Mucosa of descending colon (tissue), 3 donors: ENCODE measurements around the gene DENND1A. TPM values are rescaled to one million over a fixed set of nuclear protein-coding genes. Genes with fewer than 3 reads are reported as not detected.

Experiments used
- ATAC-seq: fragments of 200-7000 bp; cut with Tn5 transposase; one replicate; pipeline ENCODE4 v1.9.1; 2020; ENCODE audit warnings: mild to moderate bottlenecking, moderate library complexity
- DNase-seq, 3 donors: peaks; one replicate each; pipeline ENCODE4 v3.0.0-alpha.2; 2020
- H3K36me3 ChIP-seq: fragments of 200-600 bp; one replicate; pipeline ENCODE4 v1.8.0; 2021; ENCODE audit warnings: low read depth, mild to moderate bottlenecking
- H3K4me1 ChIP-seq: fragments of 200-600 bp; one replicate; pipeline ENCODE4 v1.8.0; 2021; ENCODE audit warnings: low read depth, mild to moderate bottlenecking
- H3K4me3 ChIP-seq: fragments of 200-600 bp; one replicate; pipeline ENCODE4 v1.8.0; 2021; ENCODE audit warnings: mild to moderate bottlenecking
- H3K9me3 ChIP-seq: fragments of 200-600 bp; one replicate; pipeline ENCODE4 v1.8.0; 2021; ENCODE audit warnings: mild to moderate bottlenecking
- intact Hi-C, 2 donors: fragments of 100-400 bp; cut with DNase I in 1 of 2; cut with micrococcal nuclease in 1 of 2; formaldehyde crosslinking; loops; one replicate each; pipeline versions ENCODE4 v1.11.0 to v1.11.1; 2022; cut with DNase I, micrococcal nuclease
- total RNA-seq, 3 donors: library from RNA; stranded (reverse); fragmentation: NEBNext Ultra II Directional in 2 of 3; extraction: Animal tissue kit (Norgen Biotek cat#: 25700) in 2 of 3; gene quantifications; one replicate each; pipeline versions ENCODE4 v1.2.1 to v1.2.4, GENCODE V29; 2021 to 2023
- TF ChIP-seq, protein P1 (sequence below): fragments of 200-600 bp; IDR thresholded peaks from one replicate; pipeline ENCODE4 v1.8.0; 2022; ENCODE audit warnings: antibody characterized with exemption, mild to moderate bottlenecking
- donor health status: DM: no; HTN: no; CAD: no; lungs with moderate emphysema.
- donor health status: DM: no; HTN: no; CAD: no.
- donor health status: DM: no; HTN: yes; CAD: no.

Gene DENND1A
- total RNA-seq, 3 donors from 2014 or later, result 32.8 to 50.0 (median 35.1) TPM

- Histone ChIP-seq H3K4me3 (no peak overlapping the region), H3K36me3 (no peaks in the 10 kb centered on the region), H3K9me3 (no peaks in the 10 kb centered on the region), H3K4me1 (peaks cover 21% of the 10 kb centered on the region)
- intact Hi-C loops, result no loop called here
- no peak for ATAC-seq
- TF ChIP-seq, protein P1, sequence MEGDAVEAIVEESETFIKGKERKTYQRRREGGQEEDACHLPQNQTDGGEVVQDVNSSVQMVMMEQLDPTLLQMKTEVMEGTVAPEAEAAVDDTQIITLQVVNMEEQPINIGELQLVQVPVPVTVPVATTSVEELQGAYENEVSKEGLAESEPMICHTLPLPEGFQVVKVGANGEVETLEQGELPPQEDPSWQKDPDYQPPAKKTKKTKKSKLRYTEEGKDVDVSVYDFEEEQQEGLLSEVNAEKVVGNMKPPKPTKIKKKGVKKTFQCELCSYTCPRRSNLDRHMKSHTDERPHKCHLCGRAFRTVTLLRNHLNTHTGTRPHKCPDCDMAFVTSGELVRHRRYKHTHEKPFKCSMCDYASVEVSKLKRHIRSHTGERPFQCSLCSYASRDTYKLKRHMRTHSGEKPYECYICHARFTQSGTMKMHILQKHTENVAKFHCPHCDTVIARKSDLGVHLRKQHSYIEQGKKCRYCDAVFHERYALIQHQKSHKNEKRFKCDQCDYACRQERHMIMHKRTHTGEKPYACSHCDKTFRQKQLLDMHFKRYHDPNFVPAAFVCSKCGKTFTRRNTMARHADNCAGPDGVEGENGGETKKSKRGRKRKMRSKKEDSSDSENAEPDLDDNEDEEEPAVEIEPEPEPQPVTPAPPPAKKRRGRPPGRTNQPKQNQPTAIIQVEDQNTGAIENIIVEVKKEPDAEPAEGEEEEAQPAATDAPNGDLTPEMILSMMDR, result no peak
- no peak for DNase-seq
Observed at GRCh38 chr9:123371228-123371584, 558.7 kb downstream of the DENND1A start.

- no peaks in the 10 kb centered on the region for H3K9me3 ChIP-seq
- no peak for DNase-seq
- no peaks in the 10 kb centered on the region for H3K36me3 ChIP-seq
- no peak overlapping the region for H3K4me3 ChIP-seq
- intact Hi-C loops, result no loop called here
- TF ChIP-seq, protein P1, result no peak
- ATAC-seq, result no peak
- H3K4me1 ChIP-seq, result peaks cover 16% of the 10 kb centered on the region
Observed at GRCh38 chr9:123370526-123371227, 559.2 kb downstream of the DENND1A start.

DNA sequence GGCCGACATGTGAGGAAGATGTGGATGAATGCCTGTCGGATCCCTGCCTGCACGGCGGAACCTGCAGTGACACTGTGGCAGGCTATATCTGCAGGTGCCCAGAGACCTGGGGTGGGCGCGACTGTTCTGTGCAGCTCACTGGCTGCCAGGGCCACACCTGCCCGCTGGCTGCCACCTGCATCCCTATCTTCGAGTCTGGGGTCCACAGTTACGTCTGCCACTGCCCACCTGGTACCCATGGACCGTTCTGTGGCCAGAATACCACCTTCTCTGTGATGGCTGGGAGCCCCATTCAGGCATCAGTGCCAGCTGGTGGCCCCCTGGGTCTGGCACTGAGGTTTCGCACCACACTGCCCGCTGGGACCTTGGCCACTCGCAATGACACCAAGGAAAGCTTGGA is 559.8 kb downstream of the DENND1A start:
- intact Hi-C loops, result no loop called here
- no peak for DNase-seq

DNA sequence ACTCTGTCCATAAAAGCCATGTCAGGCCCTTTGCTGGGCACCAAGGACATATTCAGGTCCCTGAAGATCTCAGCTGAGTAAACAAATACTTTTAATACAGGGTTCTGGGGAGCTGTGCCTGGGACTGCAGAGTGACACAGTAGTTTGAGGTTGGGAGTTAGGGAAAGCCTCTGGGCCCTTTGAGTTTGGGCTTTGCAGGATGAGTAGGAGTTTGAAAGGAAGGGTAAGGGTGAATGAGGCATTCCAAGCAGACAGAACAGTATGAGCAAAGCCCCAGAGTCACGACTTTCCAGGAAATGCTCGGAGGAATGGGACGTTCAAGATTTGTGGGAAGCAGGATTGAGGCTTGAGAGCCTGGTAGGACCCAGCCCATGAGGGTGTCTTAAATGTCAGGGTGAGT is 560.6 kb downstream of the DENND1A start:
- TF ChIP-seq, protein P1, result no peak
- H3K4me1 ChIP-seq, result peaks cover 2% of the 10 kb centered on the region
- intact Hi-C loops, result no loop called here
- ATAC-seq (no peak), DNase-seq (no peak)
- H3K4me3 ChIP-seq, result no peak overlapping the region
- H3K36me3 ChIP-seq, result no peaks in the 10 kb centered on the region
- no peaks in the 10 kb centered on the region for H3K9me3 ChIP-seq

More for the DNA sequence above, 559.8 kb downstream of the DENND1A start:
- H3K4me3 ChIP-seq, result no peak overlapping the region
- ATAC-seq, result no peak
- no peaks in the 10 kb centered on the region for H3K36me3 ChIP-seq
- no peaks in the 10 kb centered on the region for H3K9me3 ChIP-seq
- TF ChIP-seq, protein P1, result no peak
- peaks cover 10% of the 10 kb centered on the region for H3K4me1 ChIP-seq

- H3K9me3 ChIP-seq, result no peaks in the 10 kb centered on the region
- DNase-seq (no peak), ATAC-seq (no peak)
- H3K4me1 ChIP-seq, result no peaks in the 10 kb centered on the region
- intact Hi-C loops, result no loop called here
- no peak overlapping the region for H3K4me3 ChIP-seq
- H3K36me3 ChIP-seq, result no peaks in the 10 kb centered on the region
- TF ChIP-seq, protein P1, result no peak
Observed at GRCh38 chr9:123368536-123369153, 561.3 kb downstream of the DENND1A start.
